Osteocyte (in vitro differentiated cells): ENCODE results near the gene NOS3. TPM values are rescaled to one million over a fixed set of nuclear protein-coding genes. Genes with fewer than 3 reads are reported as not detected.

Source experiments
- DNase-seq: peaks from one replicate; pipeline ENCODE4 v3.0.0; 2021; ENCODE audit warnings: mixed read lengths; ENCODE audit not compliant: unreplicated experiment; ENCODE audit errors: extremely low spot score
- H3K27ac Mint-ChIP-seq: one replicate; pipeline ENCODE4 v1.8.0; 2021; ENCODE audit warnings: mild to moderate bottlenecking, mixed read lengths; ENCODE audit not compliant: unreplicated experiment
- H3K27me3 Mint-ChIP-seq: one replicate; pipeline ENCODE4 v1.8.0; 2021; ENCODE audit warnings: mixed read lengths; ENCODE audit not compliant: unreplicated experiment
- H3K36me3 Mint-ChIP-seq: one replicate; pipeline ENCODE4 v1.8.0; 2021; ENCODE audit warnings: mixed read lengths; ENCODE audit not compliant: unreplicated experiment
- H3K4me1 Mint-ChIP-seq: one replicate; pipeline ENCODE4 v1.8.0; 2021; ENCODE audit warnings: mixed read lengths; ENCODE audit not compliant: unreplicated experiment
- H3K4me3 Mint-ChIP-seq: one replicate; pipeline ENCODE4 v1.8.0; 2021; ENCODE audit warnings: mild to moderate bottlenecking, moderate library complexity, mixed read lengths; ENCODE audit not compliant: unreplicated experiment
- H3K9me3 Mint-ChIP-seq: one replicate; pipeline ENCODE4 v1.8.0; 2021; ENCODE audit warnings: mixed read lengths; ENCODE audit not compliant: unreplicated experiment
- total RNA-seq: library from RNA; stranded (reverse); gene quantifications from 2 replicates; pipeline ENCODE4 v1.2.1, GENCODE V29; 2021
- TF ChIP-seq, protein P1 (sequence below): fragments of 200-600 bp; sonication (generic); IDR thresholded peaks from 2 replicates; pipeline ENCODE4 v1.5.0; 2021; ENCODE audit warnings: antibody characterized with exemption, mild to moderate bottlenecking, moderate library complexity

Gene NOS3
- total RNA-seq, 1 donor from 2014 or later = 0.73 TPM

DNA sequence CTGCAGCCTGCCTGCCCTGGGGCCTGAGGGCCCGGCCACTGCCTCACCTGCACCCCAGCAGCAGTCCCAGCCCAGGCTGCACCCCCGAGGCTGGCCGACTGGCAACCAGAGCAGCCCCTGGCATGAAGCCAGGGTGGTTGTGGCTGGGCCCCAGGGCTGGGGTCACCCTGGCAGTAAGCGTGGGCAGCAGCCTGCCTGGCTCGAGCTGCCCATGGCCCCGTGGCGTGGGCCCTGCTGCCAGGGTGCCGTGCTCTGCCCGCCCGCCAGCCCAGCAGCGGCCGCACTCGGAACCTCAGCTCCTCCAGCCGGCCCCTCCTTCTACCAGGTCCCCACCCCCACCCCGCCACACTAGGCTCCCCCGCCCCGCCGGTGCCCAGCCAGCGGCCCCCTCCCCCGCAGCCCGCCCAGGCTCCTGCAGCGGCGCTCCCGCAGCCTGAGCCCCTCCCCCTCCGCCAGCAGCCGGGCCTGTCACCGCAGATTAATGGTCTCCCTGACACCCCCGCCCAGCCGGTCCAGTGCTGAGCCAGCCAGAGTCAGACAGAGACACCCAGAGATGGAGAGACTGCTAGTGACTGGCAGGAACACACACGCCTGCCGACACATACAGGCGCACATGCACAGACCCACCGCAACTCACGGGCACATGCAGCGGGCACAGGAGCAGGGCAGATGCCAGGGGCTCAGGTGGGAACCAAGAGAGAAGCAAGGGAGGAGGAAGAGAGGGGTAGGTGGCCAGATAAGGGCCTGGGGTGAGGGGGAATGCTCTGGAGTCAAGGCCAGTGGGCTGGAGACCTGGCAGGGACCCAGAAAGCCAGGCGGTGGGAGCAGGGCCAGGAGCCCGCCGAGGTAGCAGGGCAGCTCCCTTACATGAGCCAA lies 35.1 kb upstream of the NOS3 start:
- no peaks in the 10 kb centered on the region for H3K4me1 Mint-ChIP-seq
- H3K27ac Mint-ChIP-seq = no peak overlapping the region
- H3K4me3 Mint-ChIP-seq = no peak overlapping the region
- DNase-seq = no peak
- H3K36me3 Mint-ChIP-seq = no peaks in the 10 kb centered on the region
- no peaks in the 10 kb centered on the region for H3K9me3 Mint-ChIP-seq
- no peaks in the 10 kb centered on the region for H3K27me3 Mint-ChIP-seq
- TF ChIP-seq, protein P1, sequence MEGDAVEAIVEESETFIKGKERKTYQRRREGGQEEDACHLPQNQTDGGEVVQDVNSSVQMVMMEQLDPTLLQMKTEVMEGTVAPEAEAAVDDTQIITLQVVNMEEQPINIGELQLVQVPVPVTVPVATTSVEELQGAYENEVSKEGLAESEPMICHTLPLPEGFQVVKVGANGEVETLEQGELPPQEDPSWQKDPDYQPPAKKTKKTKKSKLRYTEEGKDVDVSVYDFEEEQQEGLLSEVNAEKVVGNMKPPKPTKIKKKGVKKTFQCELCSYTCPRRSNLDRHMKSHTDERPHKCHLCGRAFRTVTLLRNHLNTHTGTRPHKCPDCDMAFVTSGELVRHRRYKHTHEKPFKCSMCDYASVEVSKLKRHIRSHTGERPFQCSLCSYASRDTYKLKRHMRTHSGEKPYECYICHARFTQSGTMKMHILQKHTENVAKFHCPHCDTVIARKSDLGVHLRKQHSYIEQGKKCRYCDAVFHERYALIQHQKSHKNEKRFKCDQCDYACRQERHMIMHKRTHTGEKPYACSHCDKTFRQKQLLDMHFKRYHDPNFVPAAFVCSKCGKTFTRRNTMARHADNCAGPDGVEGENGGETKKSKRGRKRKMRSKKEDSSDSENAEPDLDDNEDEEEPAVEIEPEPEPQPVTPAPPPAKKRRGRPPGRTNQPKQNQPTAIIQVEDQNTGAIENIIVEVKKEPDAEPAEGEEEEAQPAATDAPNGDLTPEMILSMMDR = no peak

- H3K4me3 Mint-ChIP-seq = no peak overlapping the region
- H3K4me1 Mint-ChIP-seq = peaks cover under 1% of the 10 kb centered on the region
- H3K27me3 Mint-ChIP-seq = no peaks in the 10 kb centered on the region
- DNase-seq = no peak
- H3K27ac Mint-ChIP-seq = no peak overlapping the region
- H3K36me3 Mint-ChIP-seq = no peaks in the 10 kb centered on the region
- TF ChIP-seq, protein P1 = no peak
- H3K9me3 Mint-ChIP-seq = no peaks in the 10 kb centered on the region
Observed at GRCh38 chr7:150956395-150957132, 34.3 kb upstream of the NOS3 start.

DNA sequence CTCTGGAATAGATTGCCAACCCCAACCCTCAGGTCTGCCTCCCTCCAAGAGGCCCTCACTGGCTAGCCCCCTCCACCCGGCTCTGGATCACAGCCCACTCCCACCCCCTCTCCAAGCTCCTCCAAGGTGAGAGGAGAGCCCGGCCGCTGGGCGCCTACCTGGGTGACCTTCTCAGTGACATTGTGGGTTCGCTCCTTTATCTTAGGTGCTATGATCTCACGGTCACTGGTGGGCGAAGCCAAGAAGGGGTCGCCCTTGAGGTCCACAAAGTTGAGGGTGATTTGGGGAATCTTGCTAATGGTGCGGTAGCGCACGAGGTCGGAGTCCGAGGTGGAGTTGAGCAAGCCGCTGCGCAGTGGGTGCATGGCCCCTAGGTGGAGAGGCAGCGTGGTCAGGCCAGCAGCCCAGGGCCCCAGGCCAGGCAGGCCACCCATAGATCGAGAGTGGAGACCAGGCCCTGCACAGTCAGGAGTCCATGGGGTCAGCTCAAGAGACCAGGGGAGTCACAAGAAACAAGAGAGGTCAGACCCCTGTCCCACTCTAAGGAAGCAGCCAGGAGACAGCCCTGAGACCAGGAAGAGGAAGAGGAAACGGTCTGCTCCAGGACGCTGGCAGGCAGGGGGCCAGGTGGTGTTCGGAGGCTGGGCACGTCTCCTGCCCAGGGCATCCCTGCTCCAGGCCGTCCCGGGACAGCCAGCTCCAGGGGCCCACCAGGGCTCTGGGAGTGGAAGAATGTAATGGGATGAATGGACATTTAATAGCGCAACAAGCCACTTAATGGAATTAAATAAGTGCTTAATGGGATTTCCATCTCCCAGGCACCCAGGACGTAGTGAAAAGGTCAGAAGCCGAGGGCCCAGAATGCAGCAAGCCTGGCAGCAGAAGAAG lies 33.4 kb upstream of the NOS3 start:
- no peak for DNase-seq
- Mint-ChIP-seq H3K9me3 (no peaks in the 10 kb centered on the region), H3K4me3 (no peak overlapping the region), H3K27me3 (no peaks in the 10 kb centered on the region), H3K4me1 (peaks cover 9% of the 10 kb centered on the region), H3K27ac (no peak overlapping the region), H3K36me3 (no peaks in the 10 kb centered on the region)
- TF ChIP-seq, protein P1 = no peak

GRCh38 chr7:150958062-150958552 lies 32.7 kb upstream of the NOS3 start:
- Mint-ChIP-seq H3K4me3 (no peak overlapping the region), H3K27ac (no peak overlapping the region), H3K27me3 (no peaks in the 10 kb centered on the region), H3K9me3 (no peaks in the 10 kb centered on the region), H3K4me1 (peaks cover 14% of the 10 kb centered on the region), H3K36me3 (no peaks in the 10 kb centered on the region)
- DNase-seq = no peak
- TF ChIP-seq, protein P1 = no peak
